NCI-H128 (cell line): ENCODE results near the gene SLC25A39.
"Not testable (repeated sequence)": the region's sequence is repeated elsewhere in the genome, so short reads cannot be mapped to it uniquely, and the experiment has no call there.

Experiments used
- DNase-seq: peaks from one replicate; lab custom pipeline; 2025; ENCODE audit not compliant: unreplicated experiment; lab: John Stamatoyannopoulos, UW

Gene SLC25A39

GRCh38 chr17:44354582-44355561, 30.2 kb upstream of the SLC25A39 start:
- DNase-seq = no peak

DNA sequence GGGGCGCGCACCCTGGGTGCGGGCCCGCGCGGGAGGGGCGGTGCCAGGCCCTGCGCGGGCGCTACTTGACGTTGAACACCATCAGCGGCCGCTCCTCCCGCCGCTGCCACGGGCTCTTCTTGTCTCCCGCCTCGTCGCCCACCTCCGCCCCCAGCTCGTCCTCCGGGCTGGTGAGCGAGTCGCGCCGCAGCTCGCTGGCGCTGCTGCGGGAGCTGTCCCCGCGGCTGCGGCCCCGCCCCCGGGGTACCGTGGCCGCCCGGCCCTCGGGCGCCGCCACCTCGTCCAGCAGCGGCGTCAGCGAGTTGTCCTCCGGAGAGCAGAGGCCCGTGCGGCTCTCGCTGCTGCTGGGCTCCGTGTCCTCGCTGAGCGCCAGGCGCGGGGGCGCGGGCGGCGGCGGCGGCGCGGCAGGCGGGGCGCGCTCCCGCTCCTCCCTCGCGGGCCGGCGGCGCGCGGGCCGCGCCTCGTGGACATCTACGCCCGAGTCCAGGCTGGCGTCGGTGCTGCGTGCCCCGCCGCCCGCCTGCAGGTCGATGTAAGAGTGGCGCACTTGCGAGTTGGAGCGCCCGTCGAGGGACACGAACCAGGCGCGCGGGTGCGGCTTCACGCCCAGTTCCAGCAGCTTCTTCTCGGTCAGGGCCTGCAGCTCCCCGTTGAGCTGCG, 29.2 kb upstream of the SLC25A39 start:
- DNase-seq = no peak

- DNase-seq = no peak
These were observed 28.4 kb upstream of the SLC25A39 start for GRCh38 chr17:44352828-44353671.

DNA sequence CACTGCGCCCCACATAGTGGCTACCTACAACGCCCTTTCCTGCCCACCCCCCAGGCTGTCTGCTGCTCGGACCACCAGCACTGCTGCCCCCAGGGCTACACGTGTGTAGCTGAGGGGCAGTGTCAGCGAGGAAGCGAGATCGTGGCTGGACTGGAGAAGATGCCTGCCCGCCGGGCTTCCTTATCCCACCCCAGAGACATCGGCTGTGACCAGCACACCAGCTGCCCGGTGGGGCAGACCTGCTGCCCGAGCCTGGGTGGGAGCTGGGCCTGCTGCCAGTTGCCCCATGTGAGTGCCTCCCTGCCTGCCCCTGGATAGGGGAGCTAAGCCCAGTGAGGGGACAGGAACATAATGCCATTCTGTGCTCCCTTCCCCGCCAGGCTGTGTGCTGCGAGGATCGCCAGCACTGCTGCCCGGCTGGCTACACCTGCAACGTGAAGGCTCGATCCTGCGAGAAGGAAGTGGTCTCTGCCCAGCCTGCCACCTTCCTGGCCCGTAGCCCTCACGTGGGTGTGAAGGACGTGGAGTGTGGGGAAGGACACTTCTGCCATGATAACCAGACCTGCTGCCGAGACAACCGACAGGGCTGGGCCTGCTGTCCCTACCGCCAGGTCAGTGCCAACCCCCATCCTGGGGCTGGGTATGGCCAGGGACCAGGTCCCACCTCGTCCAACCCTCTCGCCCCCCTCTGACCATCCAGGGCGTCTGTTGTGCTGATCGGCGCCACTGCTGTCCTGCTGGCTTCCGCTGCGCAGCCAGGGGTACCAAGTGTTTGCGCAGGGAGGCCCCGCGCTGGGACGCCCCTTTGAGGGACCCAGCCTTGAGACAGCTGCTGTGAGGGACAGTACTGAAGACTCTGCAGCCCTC, 27.6 kb upstream of the SLC25A39 start:
- DNase-seq = no peak

GRCh38 chr17:44351464-44351863, 26.8 kb upstream of the SLC25A39 start:
- DNase-seq = no peak

DNA sequence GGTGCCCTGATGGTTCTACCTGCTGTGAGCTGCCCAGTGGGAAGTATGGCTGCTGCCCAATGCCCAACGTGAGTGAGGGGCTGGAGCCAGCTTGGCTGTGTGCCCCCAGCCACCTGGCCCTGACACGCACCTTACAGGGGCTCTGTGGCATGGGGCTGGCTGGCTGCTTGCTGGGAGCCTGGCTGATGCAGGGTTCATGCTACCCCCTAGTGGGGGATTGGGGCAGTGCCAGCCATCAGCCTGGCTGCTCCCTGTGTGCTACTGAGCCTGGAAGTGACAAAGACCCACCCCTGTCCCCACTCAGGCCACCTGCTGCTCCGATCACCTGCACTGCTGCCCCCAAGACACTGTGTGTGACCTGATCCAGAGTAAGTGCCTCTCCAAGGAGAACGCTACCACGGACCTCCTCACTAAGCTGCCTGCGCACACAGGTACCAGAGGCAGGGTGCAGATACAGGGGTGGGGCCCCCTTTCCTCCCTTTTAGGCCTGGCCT, 26.2 kb upstream of the SLC25A39 start:
- DNase-seq = no peak

GRCh38 chr17:44349553-44350070, 25.0 kb upstream of the SLC25A39 start:
- no peak for DNase-seq

DNA sequence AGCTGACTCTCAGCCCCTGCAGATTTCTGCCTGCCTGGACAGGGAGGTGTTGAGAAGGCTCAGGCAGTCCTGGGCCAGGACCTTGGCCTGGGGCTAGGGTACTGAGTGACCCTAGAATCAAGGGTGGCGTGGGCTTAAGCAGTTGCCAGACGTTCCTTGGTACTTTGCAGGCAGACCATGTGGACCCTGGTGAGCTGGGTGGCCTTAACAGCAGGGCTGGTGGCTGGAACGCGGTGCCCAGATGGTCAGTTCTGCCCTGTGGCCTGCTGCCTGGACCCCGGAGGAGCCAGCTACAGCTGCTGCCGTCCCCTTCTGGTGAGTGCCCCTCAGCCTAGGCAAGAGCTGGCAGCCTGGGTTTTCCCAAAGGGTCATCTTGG, 24.4 kb upstream of the SLC25A39 start:
- no peak for DNase-seq

DNA sequence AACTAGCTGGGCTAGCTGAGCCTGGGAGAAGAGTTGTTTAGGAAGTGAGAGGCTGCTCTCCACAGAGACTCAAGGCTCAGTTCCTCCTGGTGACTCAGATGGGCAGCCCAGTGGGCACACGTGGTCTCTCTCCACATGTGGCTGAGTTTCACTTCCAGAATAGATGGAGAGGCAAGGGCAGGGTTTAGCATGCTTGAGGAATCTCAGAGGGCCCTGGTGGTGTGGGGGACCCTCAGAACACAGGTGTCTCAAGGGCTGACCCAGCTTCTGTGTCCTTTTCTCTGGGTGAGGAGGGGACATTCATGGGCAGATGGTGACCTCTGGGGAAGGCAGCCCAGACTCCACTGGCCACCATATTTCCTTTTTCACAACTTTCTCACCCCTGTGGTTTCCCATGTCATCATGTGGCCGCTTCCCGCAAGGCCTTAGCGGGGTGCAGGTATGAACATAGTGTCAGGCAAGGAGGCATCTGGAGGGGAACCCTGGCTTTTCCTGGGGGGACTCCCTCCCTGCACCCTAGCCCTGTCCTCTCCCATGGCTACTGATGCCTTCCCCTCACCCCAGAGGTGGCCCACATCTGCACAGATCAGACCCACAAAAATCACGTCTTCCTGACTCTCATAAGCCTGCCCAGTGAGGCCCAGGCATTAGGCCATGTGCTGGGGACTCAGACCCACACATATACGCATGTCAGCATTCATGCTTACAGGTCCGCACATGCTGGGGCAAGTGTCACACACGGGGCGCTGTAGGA, 23.8 kb upstream of the SLC25A39 start:
- DNase-seq = no peak

DNA sequence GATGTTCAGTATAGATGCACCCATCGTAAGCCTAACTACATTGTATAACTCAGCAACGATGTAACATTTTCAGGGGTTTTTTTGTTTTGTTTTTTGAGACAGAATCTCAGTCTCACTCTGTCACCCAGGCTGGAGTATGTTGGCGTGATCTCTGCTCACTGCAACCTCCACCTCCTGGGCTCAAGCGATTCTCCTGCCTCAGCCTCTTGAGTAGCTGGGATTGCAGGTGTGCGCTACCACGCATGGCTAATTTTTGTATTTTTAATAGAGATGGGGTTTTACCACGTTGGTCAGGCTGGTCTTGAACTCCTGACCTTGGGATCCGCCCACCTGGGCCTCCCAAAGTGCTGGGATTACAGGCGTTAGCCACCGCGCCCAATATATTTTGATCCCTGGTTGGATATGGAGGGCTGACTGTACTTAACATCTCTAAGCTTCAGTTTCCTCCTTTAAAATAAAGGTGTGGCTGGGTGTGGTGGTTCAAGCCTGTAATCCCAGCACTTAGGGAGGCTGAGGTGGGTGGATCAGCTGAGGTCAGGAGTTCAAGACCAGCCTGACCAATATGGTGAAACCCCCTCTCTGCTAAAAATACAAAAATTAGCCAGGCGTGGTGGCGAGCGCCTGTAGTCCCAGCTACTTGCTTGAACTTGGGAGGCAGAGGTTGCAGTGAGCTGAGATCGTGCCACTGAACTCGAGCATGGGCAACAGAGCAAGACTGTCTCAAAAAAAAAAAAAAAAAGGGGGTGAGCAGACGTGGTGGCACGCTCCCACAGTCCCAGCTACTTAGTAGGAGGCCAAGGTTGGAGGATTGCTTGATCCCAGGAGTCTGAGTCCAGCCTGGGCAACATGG, 22.8 kb upstream of the SLC25A39 start:
- DNase-seq = not testable (repeated sequence)

DNA sequence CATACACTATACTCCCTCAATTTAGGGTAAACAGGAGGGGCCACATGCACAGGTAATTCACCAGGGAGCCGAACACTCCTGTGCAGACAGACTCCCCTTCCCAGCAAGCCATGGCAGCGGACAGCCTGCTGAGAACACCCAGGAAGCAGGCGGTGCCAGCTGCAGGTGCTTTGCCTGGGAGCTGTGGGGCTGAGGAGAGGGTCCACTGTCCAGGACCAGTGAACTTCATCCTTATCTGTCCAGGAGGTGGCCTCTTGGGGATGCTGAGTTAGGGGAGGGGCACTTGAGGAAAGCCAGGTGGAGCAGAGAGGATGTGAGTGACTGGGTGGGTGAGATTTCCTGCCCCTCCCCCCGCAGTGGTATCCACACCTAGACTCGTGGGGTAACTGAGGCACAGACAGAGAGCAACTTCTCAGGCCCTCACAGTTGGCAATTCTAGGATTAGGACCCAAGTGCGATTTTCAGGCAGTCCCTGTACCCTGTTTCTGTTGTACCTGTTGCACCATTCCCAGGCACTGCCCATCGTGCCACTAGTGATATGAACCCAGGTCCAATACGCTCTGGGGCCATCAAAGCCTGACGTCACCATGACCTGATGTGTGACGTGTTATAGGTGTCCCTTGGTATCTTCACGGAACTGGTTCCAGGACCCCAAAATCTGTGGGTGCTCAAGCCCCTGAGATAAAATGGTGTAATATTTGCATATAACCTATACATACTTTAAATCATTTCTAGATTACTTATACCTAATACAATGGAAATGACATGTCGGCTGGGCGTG, 21.6 kb upstream of the SLC25A39 start:
- DNase-seq = no peak

DNA sequence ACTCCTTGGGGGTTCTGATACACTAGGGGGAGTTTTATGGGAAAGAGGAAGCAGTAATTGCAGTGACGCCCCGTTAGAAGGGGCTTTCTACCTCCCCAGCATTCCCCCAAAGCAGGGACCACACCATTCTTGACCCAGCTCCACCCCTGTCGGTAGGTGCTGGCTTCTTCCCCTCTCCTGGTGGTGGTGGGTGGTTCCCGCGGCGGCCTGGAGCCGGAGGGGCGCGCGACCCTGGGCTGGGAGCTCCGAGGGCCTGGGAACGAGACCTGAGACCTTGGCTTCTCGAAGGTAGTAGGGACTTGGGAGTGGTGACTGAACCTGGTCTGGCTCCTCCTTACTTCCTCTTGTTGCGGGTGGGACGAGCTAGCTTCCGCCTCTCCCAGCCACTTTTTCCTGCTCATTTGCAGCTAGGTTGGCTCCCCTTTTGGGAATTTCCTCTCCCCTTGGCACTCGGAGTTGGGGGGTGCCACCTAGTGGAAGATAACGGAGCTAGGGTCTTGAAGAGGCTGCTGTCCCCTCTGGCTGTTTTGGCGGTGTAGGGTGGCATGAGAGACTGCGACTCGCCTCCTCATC, 20.9 kb upstream of the SLC25A39 start:
- DNase-seq = peak; percentile 51

- DNase-seq = peak; percentile 85
These were observed 20.4 kb upstream of the SLC25A39 start, which contains the start of gene GRN for GRCh38 chr17:44344939-44345453. TSS of gene GRN (plus strand) at chr17:44345302. CDS start at chr17:44349165, 3,863 bp downstream.

GRCh38 chr17:44343510-44344209, 19.0 kb upstream of the SLC25A39 start:
- no peak for DNase-seq

- DNase-seq = not testable (repeated sequence)
These were observed 15.9 kb upstream of the SLC25A39 start for GRCh38 chr17:44340553-44340952.

DNA sequence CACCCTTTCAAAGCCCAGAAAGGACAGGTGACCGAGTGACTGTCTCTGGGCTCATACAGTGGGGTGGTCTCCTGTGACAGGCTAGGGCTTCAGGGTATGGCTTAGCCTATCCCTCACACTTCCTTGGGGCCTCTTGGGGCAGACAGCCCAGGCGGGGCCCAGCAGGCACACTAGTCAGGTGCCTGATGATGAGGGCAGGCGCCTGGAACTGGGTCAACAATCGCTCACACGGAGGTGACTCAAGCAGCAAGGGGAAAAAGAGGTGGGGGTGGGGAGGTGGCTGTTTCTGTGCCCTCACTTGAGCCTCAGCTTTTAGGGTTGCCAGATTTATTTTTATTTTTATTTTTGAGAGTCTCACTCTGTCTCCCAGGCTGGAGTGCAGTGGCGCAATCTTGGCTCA, 14.1 kb upstream of the SLC25A39 start:
- no peak for DNase-seq
